Measurements from ENCODE around the gene UHRF1. TPM values are rescaled to one million over a fixed set of nuclear protein-coding genes. Genes with fewer than 3 reads are reported as not detected.
A peak's percentile ranks its signal among the peaks of the same experiment; 100 is the strongest.

The UHRF1 gene
- total RNA-seq, 1 experiment from 2014 or later: 95.9 TPM

DNA sequence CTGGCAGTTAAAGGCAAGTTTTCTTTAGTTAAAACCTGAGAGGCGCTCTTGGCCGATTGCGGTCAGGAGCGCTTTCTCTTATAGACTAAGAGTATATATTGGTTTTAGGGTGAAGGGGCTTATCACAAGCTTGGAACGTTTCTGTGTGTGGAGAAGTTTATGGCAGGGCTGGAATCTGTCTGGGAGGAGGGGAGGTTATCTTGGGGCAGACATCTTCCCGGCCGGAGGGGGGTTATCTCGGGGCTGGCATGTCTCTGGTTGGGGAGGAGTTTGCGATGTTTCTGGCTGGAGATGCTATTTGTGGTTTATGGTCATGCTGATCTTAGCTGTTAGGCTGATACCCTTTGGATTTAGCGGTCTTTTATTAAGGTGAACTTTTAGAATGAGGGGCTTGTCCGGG is 78.0 kb downstream of the UHRF1 start:
- no peak for DNase-seq (ENCODE audit: low spot score)

DNA sequence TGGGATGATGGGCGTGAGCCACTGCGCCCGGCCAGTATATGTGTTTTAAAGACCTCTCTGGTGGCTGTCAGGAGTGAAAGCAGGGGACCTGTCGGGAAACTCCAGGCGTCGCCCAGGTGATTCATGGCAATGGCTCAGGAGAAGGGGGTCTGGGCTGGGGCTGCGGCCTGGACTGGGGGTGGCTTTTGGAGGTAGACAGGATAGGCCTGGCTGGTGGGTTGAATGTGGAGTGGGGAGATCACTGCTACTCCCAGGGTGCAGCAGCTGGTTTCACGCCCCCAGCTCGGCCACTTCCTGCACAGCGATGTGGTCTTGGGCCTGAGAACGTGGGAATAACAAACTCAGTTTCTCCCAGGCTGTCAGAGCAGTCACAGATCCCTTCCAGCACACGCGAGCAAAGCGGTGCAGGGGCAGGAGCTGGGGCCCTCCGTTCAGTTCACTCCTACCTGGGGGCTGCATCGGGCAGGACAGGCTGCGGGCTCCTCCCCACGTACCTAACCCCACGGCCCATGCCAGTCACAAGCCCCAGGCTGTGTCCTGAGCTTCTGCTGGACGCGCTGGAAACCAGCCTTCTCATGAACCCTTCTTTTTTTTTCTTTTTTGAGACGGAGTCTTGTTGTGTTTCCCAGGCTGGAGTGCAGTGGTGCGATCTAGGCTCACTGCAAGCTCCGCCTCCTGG is 78.5 kb downstream of the UHRF1 start:
- DNase-seq (ENCODE audit: low spot score): no peak

DNA sequence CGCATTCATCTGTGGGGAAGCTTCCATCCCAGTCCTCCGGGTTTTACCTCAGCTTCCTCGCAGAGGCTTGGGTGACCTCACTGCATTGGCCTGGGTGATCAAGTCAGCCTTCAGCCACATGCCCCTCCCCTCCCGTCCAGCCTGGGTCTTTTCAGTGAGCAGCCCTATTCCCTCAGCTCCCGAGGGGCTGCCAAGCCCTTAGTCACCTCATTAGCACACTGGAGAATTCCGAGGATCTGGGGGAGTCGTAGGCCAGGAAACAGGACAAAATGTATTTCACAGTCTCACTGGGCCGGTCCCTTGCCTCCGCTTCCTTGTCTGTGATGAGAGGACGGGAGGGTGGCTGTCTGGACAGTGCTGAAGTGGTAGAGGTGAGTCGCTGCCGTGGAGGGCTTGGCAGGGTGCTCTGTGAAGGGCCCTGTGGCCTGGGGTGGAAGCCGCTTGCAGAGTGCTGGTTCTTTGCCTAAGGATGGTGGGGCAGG is 79.5 kb downstream of the UHRF1 start:
- no peak for DNase-seq (ENCODE audit: low spot score)

DNA sequence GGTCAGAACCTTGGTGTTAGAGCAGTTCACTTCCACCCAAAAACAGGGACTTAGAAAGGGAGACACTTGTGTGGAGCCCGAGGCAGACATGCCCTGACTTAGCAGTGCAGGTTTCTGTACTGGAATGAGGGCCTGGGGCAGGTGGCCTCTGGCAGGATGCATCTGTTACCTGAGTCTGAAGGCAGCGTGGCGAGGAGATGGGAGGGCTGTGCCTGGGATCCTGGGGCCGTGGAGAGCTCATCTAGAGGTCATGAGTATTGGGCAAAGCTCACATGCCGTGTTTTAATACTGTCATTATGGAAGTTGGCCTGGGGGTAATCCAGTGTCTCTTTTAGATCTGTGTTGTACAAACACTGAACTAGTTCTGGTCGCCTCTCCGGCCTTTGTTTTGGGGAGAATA is 81.0 kb downstream of the UHRF1 start:
- DNase-seq (ENCODE audit: low spot score): no peak

DNA sequence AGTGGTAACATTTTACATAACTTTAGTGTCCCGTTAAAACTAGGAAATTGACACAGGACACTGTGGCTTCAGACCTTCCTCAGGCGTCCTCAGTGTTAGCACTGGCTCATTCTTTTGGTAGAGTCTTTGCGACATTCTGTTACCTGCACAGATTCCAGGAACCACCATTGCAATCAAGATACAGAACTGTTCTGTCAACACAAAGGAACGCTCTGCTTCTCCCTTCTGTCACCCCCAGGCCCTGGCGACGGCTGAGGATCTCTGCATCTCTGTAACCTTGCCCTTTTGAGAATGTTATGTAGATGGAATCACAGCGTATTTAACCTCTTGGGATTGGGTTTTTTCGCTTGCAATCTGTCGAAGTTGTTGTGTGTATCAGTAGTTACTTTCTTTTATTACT is 82.2 kb downstream of the UHRF1 start:
- DNase-seq (ENCODE audit: low spot score): no peak

DNA sequence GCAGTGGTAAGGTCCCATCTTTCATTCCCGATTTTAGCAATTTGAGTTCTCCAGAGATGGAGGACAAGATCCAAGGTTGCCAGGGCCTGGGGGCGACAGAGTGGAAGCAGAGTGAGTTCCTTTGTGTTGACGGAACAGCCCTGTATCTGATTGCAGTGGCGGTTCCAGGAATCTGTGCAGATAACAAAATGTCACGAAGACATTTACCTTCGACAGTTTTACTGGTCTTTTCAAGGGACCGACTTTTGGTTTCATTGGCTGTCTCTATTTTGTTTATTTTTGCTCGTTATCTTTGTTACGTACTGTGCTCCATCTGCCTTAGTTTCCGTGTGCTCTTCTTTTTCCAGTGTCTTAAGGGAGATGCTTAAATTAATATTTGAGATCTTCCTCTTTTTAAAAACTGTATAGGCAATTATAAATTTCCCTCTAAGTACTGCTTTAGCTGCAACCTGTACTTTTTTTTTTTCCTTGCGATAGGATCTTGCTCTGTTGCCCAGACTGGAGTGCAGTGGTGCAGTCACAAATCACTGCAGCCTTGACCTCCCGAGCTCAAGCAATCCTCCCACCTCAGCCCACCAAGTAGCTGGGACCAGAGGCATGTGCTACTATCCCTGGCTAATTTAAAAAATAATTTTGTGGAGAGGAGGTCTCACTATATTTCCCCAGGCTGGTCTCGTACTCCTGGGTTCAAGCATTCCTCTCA is 82.8 kb downstream of the UHRF1 start:
- no peak for DNase-seq (ENCODE audit: low spot score)

DNA sequence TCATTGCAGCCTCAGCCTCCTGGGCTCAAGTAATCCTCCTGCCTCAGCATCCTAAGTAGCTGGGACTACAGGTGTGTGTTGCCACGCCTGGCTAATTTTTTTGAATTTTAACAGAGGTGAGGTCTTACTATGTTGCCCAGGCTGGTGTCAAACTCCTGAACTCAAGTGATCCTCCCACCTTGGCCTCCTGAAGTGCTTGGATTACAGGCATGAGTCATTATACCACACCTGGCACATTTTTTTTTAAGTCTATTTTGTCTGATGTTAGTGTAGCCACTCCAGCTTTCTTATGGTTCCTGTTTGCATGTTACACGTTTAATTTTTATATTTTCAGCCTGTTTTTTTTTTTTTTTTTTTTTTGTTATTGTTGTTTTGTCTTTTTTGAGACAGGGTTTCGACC is 84.4 kb downstream of the UHRF1 start:
- no peak for DNase-seq (ENCODE audit: low spot score)

DNA sequence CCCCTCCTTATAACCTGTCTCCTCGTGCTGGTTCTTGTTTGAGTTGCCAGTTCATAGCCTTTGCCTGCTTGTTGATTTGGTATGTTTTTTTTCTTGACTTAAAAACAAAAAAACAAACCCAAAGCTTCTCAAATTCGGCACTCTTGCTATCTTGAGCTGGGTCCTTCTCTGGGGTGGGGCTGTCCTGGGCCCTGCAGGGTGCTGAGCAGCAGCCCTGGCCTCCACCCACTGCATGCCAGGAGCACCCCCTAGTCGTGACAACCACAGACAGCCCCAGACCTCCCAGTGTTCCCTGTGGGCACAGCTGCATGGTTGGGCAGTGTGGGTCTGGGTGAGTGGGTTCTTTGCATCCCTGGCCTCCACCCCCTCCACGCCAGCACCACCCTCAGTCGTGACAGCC is 87.4 kb downstream of the UHRF1 start:
- DNase-seq (ENCODE audit: low spot score): no peak

DNA sequence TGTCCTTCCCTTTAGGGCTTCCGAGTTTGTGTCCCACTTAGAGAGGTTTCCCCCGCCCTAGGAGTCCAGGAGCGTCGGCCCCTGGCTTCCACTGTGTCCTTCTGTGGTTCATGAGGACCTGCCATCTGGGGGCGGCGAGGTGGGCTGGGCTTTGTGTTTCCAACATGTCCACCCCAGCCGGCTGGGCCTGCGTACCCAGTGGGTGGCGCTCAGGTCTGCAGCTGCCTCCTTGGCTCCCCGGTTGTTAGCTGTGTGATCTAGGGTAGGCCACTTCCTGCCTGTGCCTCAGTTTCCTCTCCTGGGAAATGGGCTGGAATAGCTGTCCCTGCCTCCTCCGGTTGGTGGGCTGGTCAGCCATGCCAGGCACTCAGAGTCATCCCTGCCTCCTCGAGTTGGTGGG is 88.0 kb downstream of the UHRF1 start:
- no peak for DNase-seq (ENCODE audit: low spot score)

DNA sequence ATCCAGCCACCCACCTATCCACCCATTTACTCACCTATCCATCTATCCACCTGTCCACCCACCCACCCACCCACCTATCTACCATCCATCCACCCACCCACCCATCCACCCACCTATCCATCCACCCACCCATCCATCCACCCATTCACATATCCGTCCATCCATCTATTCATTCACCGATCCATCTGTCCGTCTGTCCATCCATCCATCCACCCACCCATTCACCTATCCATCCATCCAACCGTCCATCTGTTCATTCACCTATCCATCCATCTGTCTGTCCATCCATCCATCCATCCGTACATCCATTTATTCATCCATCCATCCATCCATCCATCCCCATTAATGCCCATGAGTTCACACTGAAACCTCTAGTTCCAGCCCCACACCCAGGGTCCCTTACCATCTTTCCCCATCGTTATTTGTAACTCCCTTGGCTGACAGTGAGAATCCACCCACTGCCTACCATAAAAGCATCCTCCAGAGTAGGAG is 90.9 kb downstream of the UHRF1 start:
- DNase-seq (ENCODE audit: low spot score): no peak

DNA sequence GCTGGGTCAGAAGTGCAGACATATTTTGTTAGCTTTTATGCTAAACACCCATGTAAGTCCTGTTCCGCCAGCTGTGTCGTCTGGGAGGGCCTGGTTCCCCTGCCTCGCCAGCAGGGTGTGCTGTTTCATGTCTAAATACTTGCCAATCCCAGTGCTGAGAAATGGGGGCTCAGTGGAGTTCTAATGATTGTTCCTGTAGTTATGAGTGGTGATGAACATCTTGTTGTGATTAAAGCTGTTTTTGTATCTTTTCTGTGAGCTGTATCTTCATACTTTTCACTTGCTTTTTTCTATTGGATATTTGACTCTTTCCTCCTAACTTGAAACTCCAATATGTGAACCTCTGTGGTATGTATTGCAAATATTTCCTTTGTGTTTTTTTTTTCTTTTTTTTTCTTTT is 92.3 kb downstream of the UHRF1 start:
- DNase-seq (ENCODE audit: low spot score): peak; percentile 51

DNA sequence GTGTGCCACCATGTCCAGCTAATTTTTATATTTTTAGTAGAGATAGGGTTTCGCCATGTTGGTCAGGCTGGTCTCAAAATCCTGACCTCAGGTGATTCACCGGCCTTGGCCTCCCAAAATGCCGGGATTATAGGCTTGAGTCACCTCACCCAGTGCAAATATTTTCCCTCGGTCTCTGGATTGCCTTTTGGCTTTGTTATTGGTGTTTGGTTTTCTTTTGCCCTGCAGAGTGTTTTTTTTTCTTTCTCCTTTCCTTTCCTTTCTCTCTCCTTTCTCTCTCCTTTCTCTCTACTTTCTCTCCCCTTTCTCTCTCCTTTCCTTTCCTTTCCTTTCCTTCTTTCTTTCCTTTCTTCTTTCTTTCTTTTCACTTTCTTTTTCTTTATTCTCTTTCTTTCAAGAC is 92.8 kb downstream of the UHRF1 start:
- no peak for DNase-seq (ENCODE audit: low spot score)

DNA sequence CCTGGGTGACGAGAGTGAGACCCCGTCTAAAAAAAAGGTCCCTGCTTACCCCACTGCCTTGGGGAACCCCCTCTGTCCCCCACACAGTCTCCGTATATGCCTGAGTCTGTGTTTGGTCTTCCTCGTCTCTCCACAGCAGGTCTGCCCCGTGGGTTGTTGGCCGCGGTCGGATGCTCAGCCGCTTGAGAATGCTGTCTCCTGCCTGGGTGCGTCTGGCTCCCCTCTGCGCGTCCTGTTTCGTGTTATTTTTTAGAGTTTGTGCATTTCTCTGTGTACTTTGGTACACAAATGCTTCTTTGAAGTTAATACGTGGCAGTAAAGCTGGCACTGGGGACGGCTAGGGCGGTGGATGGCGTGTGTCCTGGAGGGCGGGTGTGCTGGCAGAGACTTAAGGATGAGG is 94.5 kb downstream of the UHRF1 start:
- DNase-seq (ENCODE audit: low spot score): no peak

DNA sequence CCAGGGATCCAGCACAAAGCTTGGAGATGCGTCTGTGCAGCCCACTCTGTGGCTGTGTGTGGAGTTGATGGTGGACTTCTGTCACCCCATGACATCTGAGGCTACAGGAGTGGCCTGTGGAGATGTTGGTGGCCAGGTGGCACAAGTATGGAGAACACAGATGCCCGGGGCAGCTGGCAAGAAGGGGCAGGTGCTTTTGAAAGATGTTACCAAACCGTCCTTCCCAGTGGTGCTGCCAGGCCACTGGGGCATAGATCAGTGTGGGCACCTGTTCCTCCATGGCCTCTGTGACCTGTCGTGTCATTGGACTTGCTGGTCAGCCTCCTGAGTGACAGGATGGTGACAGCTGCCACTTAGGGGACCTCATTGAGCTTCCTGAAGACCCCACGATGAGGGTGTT is 95.8 kb downstream of the UHRF1 start:
- no peak for DNase-seq (ENCODE audit: low spot score)

DNA sequence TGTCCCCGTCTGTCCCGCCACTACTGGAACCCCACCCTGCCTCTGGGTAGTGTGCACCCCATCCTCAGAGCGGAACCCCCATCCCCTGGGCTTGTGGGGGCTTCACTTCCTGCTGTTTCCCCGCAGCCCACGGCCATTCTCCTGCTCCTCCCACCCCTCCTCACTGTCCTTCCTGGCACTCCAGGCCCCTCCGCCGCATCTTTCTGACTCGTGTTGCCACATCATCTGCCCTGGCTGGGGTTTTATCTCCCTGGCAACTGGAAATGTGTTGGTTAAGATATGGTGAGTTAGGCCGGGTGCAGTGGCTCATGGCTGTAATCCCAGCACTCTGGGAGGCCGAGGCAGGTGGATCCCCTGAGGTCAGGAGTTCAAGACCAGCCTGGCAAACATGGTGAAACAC is 96.9 kb downstream of the UHRF1 start:
- DNase-seq (ENCODE audit: low spot score): no peak

DNA sequence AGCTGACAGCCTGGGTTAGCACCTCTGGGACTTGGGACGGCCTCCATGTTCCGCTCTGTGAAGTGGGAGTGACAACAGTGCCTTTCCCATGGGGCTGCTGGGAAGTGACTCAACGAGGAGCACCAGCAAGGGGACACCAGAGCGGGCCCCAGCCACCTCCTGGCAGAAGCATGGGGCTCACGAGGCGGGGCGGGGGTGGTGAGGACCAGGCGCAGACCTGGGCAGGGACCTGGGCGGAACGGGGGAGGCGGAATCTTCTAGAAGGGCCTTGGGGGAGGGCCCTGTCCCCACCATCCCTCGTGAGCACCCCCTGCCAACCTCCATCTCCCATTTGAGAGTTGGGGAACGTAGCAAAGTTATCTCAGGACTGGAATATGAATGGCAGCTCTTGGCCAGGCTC is 97.5 kb downstream of the UHRF1 start:
- no peak for DNase-seq (ENCODE audit: low spot score)

Small RNAs within 50 kb of the gene (small RNA-seq; reads per million reads assigned to genes)
- gene MIR4747: not detected

Other genes with a start within 250 kb of the UHRF1 start
- gene MYDGF, start 239.2 kb upstream of the UHRF1 start, total RNA-seq (2014; rRNA removed; shearing (Covaris generic)): 139 and 152 TPM in 2 replicates
- gene DPP9, start 185.7 kb upstream of the UHRF1 start, total RNA-seq (2014; rRNA removed; shearing (Covaris generic)): 72.8 and 74.3 TPM in 2 replicates
- gene FEM1A, start 117.8 kb upstream of the UHRF1 start, total RNA-seq (2014; rRNA removed; shearing (Covaris generic)): 17.8 and 22.2 TPM in 2 replicates
- gene TICAM1, start 77.8 kb upstream of the UHRF1 start, total RNA-seq (2014; rRNA removed; shearing (Covaris generic)): 3.9 and 4.0 TPM in 2 replicates
- 69.6 and 70.9 TPM in 2 replicates for gene PLIN3, start 41.8 kb upstream of the UHRF1 start, total RNA-seq (2014; rRNA removed; shearing (Covaris generic))
- gene ARRDC5, start 6.6 kb upstream of the UHRF1 start, total RNA-seq (2014; rRNA removed; shearing (Covaris generic)): not detected in 2 replicates
- gene KDM4B, start 59.6 kb downstream of the UHRF1 start, total RNA-seq (2014; rRNA removed; shearing (Covaris generic)): 7.2 and 7.8 TPM in 2 replicates

Data from HT-29 (cell line).